PC-3 (cell line): ENCODE results near the gene TBC1D3I.
"Not testable (repeated sequence)": the region's sequence is repeated elsewhere in the genome, so short reads cannot be mapped to it uniquely, and the experiment has no call there.

ENCODE experiments used
- EZH2 ChIP-seq: fragments of 300-600 bp; sonication (generic); IDR thresholded peaks from one replicate; pipeline ENCODE4 v1.6.1; 2017; ENCODE audit warnings: antibody characterized with exemption, mild to moderate bottlenecking, low read length; ENCODE audit not compliant: unreplicated experiment
- TF ChIP-seq, protein P1 (sequence below): fragments of 300-600 bp; sonication (generic); conservative IDR thresholded peaks from 2 replicates; pipeline ENCODE4 v1.5.1; 2017; ENCODE audit warnings: antibody characterized with exemption, low read depth, mild to moderate bottlenecking, low read length

DNA sequence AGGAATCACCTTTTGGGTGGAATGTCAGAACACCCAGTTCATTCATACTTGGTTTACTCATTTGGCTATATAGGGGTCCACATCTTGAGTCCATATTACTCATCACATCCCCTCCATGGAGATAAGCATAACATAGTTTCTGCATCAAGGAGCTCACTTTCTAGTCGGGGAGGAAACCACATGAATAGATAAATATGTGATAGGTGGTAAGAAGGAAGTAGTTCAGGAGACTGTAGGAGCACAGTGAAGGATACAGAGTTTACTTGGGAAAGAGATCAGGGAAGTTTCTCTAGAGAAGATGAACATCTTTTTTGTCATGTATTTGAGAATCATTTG lies 57.9 kb downstream of the TBC1D3I start:
- TF ChIP-seq, protein P1, sequence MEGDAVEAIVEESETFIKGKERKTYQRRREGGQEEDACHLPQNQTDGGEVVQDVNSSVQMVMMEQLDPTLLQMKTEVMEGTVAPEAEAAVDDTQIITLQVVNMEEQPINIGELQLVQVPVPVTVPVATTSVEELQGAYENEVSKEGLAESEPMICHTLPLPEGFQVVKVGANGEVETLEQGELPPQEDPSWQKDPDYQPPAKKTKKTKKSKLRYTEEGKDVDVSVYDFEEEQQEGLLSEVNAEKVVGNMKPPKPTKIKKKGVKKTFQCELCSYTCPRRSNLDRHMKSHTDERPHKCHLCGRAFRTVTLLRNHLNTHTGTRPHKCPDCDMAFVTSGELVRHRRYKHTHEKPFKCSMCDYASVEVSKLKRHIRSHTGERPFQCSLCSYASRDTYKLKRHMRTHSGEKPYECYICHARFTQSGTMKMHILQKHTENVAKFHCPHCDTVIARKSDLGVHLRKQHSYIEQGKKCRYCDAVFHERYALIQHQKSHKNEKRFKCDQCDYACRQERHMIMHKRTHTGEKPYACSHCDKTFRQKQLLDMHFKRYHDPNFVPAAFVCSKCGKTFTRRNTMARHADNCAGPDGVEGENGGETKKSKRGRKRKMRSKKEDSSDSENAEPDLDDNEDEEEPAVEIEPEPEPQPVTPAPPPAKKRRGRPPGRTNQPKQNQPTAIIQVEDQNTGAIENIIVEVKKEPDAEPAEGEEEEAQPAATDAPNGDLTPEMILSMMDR, result not testable (repeated sequence)
- not testable (repeated sequence) for TF ChIP-seq EZH2
